GM19193 (cell line): ENCODE results near the gene PRSS53.

Experiments
- POLR2A ChIP-seq: IDR thresholded peaks from 4 replicates; pipeline ENCODE4 v1.6.1; 2011; ENCODE audit not compliant: insufficient read depth, insufficient read length; ENCODE audit errors: extremely low read depth

Gene PRSS53

DNA sequence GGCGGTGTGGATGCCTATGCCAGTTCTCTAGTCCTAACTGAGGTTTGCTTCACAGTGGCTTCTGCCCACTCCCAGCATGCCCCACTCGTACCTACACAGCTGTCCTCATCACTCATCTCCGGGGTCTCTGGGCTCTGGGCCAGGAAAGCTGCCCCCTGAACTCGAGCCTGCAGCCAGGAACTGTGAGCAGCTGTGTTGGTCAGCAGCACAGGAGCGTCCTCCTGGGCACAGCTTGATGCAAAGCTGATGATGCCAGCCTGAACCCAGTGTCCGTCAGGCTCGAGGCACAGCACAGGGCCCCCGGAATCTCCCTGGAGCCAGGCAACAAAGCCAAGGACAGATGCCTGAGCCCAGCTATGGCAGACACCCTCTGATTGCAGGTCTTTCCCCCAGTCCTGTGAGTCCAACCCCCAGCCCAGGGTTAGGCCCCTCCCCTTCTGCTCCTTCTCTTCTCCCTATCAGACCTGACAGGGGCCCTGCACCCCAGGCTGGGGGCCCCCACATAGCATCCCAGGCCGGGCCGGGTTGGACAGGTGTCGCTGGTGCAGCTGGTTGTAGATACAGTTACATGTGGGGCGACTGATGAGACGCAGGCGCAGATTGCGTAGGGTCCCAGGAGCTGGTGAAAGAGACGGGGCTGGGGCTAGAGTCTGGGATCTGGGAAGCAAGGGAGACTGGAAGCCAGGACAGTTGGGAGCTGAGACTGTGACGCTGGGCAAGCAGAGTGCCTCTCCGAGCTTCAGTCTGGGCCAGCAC, 2.7 kb downstream of the PRSS53 start:
- no peak for TF ChIP-seq POLR2A

DNA sequence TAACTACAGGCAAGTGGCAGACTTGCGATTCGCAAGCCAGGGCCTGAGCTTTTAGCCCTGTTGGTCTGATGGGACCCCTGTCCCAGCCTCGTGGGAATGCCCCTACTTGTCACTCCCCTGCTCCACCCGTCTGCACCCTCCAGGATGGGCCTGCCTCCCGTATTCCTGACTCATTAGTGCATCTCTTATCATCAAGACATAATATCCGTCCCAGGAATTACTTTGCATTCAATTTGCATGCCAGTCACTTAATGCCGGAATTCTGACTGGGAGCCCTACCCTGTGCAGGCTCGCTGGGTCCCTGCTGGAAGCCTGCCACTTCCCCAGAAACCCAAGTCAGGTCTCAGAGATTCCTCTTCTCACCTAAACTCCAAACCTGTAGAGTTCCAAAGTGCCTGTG, 3.3 kb downstream of the PRSS53 start:
- no peak for TF ChIP-seq POLR2A

DNA sequence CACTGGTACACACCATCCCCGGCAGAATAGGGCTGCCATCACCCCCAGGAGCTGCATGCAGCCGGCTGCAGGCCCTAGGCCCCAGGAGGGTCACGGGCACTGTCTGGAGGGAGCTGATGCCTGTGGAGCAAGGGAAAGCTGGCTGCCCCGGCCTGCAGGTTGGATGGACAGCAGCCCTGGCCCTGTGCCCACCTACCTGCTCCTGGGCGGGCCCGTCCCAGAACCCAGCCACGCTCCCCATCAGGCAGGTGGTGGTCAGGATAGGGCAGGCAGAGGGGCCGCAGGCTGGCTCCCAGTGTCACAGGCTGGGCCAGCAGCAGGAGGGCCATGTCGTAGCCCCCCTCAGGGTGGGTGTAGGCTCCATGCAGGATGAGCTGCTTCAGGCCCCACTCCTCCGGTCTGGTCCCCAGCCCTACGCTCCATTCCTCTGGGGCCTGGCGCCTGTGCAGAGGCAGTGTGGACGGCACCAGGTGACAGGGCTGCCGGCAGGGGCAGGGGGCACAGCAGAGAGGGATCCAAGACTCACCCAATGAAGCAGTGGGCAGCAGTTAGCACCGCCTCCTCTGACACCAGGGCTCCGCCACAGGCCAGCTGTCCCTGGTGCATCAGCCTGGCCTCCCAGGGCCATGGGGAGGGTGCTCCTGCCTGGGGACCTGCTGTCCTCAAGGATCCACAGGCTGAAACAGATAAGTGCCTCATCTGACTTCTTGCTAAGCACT, 4.0 kb downstream of the PRSS53 start:
- TF ChIP-seq POLR2A: no peak

DNA sequence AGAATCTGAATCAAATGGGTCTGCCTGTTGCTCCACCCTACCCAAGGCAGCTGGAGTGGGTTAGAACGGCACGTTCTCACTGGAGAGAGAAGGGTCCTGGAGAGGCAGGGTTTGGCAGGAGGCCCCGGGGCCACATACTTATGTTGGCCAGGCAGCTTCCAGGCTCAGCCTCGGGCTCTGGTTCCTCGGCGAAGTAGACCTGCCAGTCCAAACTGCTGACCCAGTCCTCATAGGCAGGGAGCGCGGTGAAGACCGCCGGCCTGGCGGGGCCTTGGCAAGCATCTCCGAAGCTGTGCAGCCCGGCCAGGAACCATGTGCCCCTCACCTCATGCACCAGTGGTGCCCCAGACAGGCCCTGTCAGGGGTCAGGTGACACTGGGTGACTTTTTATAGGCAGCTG, 4.8 kb downstream of the PRSS53 start:
- TF ChIP-seq POLR2A: no peak

DNA sequence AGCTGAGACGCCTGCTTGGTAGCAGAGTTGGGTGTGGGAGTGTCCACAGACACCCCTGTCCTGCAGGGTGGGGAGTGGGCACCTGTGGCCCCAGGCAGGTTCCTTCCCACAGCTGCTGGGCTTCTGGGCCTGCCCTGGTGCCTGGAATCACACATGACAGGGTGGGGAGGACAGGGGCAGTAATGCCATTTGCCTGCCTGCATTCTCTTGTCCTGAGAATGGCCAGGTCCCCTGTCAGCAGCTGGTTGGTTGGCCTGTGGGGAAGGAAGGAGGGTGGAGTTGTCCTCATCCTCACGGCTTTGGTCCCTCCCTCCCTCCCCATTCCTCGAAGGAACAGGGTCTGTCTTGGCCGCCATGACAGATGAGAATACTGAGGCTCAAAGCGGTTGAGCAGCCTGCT, 5.2 kb downstream of the PRSS53 start:
- no peak for TF ChIP-seq POLR2A

DNA sequence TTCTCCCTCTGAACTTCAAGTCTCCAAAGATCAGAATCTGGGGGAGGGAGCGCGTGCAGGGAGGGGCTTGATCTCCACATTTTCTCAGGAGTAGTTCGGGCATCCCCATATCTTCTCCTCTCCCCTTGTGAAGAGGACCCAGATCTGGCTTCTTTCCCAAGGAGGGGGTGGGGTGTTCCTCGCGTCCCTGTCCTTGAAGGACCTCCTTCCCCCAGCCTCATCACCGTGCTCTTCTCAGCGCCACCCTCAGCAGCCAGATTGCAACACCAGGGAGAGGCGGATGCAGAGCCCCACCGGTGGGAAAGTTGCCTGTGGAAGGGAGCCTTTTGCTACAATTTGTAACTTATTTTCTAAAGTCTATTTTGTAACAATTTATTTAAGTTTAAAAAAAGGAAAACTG, 5.7 kb downstream of the PRSS53 start:
- no peak for TF ChIP-seq POLR2A

DNA sequence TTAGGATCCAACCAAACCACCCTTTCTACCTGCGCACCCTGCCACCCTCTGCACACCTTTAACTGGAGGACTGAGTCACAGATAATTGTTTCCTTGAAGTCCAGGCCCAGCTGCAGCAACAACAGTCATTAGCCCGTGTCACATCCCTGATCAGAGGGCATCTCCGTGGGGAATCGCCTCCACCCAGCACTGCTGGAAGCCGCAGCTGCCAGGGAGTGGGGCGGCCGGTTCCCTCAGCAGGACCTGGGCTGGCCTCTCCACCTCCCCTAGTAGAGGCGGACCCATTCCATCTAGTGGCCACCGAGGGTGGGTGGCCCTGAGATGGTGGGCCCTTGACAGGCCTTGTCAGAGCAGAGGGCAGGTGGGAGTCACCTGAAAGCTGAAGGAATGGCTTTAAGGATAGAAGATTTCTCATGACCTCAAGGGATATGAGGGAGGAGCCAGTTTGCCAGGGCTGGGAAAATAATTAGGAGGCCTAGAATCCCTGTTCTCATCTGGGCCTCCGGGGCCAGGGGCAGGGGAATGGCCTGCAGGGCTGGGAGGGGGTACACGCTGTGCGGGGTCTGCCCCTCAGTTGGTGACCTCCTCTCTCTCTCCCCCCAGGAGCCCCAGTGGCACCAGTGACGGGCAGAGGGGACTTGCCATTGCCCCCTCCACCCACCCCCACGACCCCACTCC, 6.2 kb downstream of the PRSS53 start:
- no peak for TF ChIP-seq POLR2A

DNA sequence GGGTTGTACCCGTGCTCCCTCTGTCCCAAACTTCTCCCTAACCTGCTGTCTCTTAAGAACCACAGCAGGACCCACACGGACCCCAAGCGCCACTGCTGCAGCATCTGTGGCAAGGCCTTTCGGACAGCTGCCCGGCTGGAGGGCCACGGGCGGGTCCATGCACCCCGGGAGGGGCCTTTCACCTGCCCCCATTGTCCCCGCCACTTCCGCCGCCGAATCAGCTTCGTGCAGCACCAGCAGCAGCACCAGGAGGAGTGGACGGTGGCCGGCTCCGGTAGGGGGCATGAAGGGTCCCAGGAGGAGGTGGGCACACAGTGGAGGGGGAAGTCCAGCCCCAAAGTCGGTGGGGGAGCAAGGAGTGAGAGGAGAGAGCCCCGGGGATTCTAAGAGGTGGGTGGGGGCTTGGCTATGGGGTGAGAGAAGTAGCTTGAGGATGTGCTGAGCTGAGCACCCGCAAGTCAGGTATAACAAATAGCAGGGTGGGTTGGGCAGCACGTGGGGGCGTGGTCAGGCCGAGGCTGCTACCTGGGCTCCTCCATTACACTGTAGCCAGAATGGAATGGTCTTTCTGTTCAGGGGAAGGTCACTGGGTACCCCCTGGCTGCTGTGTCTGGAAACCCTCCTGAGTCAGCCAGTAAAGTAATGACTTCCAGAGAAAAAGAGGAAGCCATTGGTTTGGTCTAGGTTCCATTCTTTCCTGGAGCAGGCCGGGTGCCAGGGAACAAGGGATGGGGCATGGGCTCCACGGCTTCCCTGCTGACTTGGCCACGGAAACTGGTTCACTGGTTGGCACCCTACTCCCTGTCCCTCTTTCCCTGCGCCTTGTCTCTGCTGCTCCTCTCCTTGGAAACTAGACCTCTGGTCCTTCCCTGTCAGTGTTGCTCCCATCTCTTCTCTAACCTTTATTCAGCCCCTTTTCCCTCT, 7.1 kb downstream of the PRSS53 start:
- TF ChIP-seq POLR2A: no peak

DNA sequence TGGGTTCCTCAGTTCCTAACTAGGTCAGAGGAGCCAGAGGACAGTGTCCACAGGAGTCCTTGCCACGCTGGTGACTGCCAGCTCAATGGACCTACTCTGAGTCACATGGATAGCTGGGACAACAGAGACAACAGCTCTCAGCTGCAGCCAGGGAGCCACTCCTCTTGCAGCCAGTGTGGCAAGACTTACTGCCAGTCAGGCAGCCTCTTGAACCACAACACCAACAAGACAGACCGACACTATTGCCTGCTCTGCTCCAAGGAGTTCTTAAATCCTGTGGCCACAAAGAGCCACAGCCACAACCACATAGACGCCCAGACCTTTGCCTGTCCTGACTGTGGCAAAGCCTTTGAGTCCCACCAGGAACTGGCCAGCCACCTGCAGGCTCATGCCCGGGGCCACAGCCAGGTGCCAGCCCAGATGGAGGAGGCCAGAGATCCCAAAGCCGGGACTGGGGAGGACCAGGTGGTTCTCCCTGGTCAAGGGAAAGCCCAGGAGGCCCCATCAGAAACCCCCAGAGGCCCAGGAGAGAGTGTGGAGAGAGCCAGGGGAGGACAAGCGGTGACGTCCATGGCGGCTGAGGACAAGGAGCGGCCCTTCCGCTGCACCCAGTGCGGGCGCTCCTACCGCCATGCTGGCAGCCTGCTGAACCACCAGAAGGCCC, 7.9 kb downstream of the PRSS53 start:
- TF ChIP-seq POLR2A: no peak

DNA sequence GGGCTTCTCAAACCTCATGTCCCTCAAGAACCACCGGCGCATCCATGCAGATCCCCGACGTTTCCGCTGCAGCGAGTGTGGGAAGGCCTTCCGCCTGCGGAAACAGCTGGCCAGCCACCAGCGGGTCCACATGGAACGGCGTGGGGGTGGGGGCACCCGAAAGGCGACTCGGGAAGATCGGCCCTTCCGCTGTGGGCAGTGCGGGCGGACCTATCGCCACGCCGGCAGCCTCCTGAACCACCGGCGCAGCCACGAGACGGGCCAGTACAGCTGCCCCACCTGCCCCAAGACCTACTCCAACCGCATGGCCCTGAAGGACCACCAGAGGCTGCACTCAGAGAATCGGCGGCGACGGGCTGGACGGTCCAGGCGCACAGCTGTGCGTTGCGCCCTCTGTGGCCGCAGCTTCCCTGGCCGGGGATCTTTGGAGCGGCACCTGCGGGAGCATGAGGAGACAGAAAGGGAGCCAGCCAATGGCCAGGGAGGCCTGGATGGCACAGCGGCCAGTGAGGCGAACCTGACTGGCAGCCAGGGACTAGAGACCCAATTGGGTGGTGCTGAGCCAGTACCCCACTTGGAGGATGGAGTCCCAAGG, 8.6 kb downstream of the PRSS53 start:
- no peak for TF ChIP-seq POLR2A

DNA sequence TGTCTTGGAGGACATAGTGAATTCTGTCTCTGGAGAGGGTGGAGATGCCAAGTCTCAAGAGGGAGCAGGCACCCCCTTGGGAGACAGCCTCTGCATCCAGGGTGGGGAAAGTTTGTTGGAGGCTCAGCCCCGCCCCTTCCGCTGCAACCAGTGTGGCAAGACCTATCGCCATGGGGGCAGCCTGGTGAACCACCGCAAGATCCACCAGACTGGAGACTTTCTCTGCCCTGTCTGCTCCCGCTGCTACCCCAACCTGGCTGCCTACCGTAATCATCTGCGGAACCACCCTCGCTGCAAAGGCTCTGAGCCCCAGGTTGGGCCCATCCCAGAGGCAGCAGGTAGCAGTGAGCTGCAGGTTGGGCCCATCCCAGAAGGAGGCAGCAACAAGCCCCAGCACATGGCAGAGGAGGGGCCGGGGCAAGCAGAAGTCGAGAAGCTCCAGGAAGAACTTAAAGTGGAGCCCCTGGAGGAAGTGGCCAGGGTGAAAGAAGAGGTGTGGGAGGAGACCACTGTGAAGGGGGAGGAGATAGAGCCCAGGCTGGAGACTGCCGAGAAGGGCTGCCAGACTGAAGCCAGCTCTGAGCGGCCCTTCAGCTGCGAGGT, 9.3 kb downstream of the PRSS53 start:
- TF ChIP-seq POLR2A: no peak

DNA sequence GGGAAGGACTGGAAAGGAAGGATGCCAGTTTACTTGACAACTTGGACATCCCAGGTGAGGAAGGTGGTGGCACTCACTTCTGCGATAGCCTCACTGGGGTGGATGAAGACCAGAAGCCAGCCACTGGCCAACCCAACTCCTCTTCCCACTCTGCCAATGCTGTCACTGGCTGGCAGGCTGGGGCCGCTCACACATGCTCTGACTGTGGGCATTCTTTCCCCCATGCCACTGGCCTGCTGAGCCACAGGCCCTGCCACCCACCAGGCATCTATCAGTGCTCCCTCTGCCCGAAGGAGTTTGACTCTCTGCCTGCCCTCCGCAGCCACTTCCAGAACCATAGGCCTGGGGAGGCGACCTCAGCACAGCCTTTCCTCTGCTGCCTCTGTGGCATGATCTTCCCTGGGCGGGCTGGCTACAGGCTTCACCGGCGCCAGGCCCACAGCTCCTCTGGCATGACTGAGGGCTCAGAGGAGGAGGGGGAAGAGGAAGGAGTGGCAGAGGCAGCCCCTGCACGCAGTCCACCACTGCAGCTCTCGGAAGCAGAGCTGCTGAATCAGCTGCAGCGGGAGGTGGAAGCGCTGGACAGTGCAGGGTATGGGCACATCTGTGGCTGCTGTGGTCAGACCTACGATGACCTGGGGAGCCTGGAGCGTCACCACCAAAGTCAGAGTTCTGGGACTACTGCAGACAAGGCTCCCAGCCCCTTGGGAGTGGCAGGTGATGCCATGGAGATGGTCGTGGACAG, 10.0 kb downstream of the PRSS53 start:
- no peak for TF ChIP-seq POLR2A

DNA sequence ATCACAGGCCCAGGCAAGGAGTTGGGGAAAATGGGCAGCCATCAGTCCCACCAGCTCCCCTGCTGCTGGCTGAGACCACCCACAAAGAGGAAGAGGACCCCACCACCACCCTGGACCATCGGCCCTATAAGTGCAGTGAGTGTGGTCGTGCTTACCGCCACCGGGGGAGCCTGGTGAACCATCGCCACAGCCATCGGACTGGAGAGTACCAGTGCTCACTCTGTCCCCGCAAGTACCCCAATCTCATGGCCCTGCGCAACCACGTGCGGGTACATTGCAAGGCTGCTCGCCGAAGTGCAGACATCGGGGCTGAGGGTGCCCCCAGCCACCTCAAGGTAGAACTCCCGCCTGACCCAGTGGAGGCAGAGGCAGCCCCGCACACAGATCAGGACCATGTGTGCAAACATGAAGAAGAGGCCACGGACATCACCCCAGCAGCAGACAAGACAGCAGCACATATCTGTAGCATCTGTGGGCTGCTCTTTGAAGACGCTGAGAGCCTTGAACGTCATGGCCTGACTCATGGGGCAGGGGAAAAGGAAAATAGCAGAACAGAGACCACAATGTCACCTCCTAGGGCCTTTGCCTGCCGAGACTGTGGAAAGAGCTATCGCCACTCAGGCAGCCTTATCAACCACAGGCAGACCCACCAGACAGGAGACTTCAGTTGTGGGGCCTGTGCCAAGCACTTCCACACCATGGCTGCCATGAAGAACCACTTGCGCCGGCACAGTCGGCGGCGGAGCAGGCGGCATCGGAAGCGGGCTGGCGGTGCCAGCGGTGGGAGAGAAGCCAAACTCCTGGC, 10.9 kb downstream of the PRSS53 start:
- TF ChIP-seq POLR2A: no peak

DNA sequence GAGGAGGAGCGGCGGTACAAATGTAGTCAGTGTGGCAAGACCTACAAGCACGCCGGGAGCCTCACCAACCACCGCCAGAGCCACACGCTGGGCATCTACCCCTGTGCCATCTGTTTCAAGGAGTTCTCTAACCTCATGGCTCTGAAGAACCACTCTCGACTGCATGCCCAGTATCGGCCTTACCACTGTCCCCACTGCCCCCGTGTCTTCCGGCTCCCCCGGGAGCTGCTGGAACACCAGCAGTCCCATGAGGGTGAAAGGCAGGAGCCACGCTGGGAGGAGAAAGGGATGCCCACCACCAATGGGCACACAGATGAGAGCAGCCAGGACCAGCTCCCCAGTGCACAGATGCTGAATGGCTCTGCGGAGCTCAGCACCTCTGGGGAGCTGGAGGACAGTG, 11.7 kb downstream of the PRSS53 start:
- no peak for TF ChIP-seq POLR2A
